ENCODE data around the gene POMZP3. TPM values are rescaled to one million over a fixed set of nuclear protein-coding genes. Genes with fewer than 3 reads are reported as not detected.
"Not testable (repeated sequence)": the region's sequence is repeated elsewhere in the genome, so short reads cannot be mapped to it uniquely, and the experiment has no call there.

The POMZP3 gene
- total and polyA plus RNA-seq, 3 donors from 2014 or later = 22.3 to 35.0 (median 30.9) TPM

GRCh38 chr7:76591033-76591432 is 36.0 kb downstream of the POMZP3 start:
- intact Hi-C loops (cut with DNase I; ENCODE audit: low total_unique reads) = not testable (repeated sequence)

GRCh38 chr7:76588586-76588985 is 38.5 kb downstream of the POMZP3 start:
- 63% methylated on average over 1 of the region's 1 CpG; no CpG with 5 or more reads in 1 of the 2 donors for WGBS, 2 donors
- H3K27me3 ChIP-seq; intact Hi-C loops (cut with DNase I; ENCODE audit: low total_unique reads); H3K27ac ChIP-seq; H3K4me1 ChIP-seq; DNase-seq; H3K9me3 ChIP-seq; H3K36me3 ChIP-seq (ENCODE audit: low read depth, missing control alignments); H3K4me3 ChIP-seq: not testable (repeated sequence)

More at GRCh38 chr7:76591033-76591432, 36.0 kb downstream of the POMZP3 start:
- not testable (repeated sequence) for H3K27ac ChIP-seq; H3K4me1 ChIP-seq; H3K9me3 ChIP-seq; H3K36me3 ChIP-seq (ENCODE audit: low read depth, missing control alignments); DNase-seq; H3K4me3 ChIP-seq; H3K27me3 ChIP-seq
- WGBS, 2 donors = 96% methylated on average over 3 of the region's 3 CpGs; no CpG with 5 or more reads in 1 of the 2 donors

GRCh38 chr7:76586585-76587315 is 40.3 kb downstream of the POMZP3 start:
- H3K4me1 ChIP-seq = peaks cover 17% of the 10 kb centered on the region
- DNase-seq; intact Hi-C loops (cut with DNase I; ENCODE audit: low total_unique reads); H3K9me3 ChIP-seq; H3K36me3 ChIP-seq (ENCODE audit: low read depth, missing control alignments); H3K27me3 ChIP-seq; H3K4me3 ChIP-seq; H3K27ac ChIP-seq: not testable (repeated sequence)
- WGBS, 2 donors = 77 to 95% methylated on average over 2 of the region's 2 CpGs

GRCh38 chr7:76583636-76584281 is 43.3 kb downstream of the POMZP3 start:
- 21 to 31% methylated on average over 4 to 5 of the region's 5 CpGs for WGBS, 2 donors
- H3K4me3 ChIP-seq; H3K9me3 ChIP-seq; H3K36me3 ChIP-seq (ENCODE audit: low read depth, missing control alignments); H3K27me3 ChIP-seq; intact Hi-C loops (cut with DNase I; ENCODE audit: low total_unique reads): not testable (repeated sequence)
- H3K27ac ChIP-seq = peak overlapping the region; percentile 9 to 44
- peak; percentile 26 for DNase-seq
- peaks cover 17% of the 10 kb centered on the region for H3K4me1 ChIP-seq

GRCh38 chr7:76582848-76583631 is 44.0 kb downstream of the POMZP3 start:
- H3K36me3 ChIP-seq (ENCODE audit: low read depth, missing control alignments); H3K4me3 ChIP-seq; H3K27me3 ChIP-seq; H3K9me3 ChIP-seq; intact Hi-C loops (cut with DNase I; ENCODE audit: low total_unique reads): not testable (repeated sequence)
- peak; percentile 85 for DNase-seq
- 16 to 22% methylated on average over 2 of the region's 2 CpGs for WGBS, 2 donors
- Histone ChIP-seq H3K27ac (peak overlapping the region in 1 of 2 donors; percentile 45), H3K4me1 (peaks cover 17% of the 10 kb centered on the region)

GRCh38 chr7:76575919-76576655 is 51.0 kb downstream of the POMZP3 start:
- H3K9me3 ChIP-seq; H3K27ac ChIP-seq; H3K27me3 ChIP-seq; intact Hi-C loops (cut with DNase I; ENCODE audit: low total_unique reads); H3K4me3 ChIP-seq; H3K36me3 ChIP-seq (ENCODE audit: low read depth, missing control alignments); H3K4me1 ChIP-seq: not testable (repeated sequence)
- DNase-seq = peak; percentile 75
- WGBS, 2 donors = 23 to 37% methylated on average over 3 of the region's 3 CpGs

- WGBS, 2 donors = 82 to 89% methylated on average over 1 of the region's 2 CpGs
- H3K9me3 ChIP-seq; H3K27ac ChIP-seq; DNase-seq; H3K27me3 ChIP-seq; H3K4me1 ChIP-seq; H3K36me3 ChIP-seq (ENCODE audit: low read depth, missing control alignments); intact Hi-C loops (cut with DNase I; ENCODE audit: low total_unique reads); H3K4me3 ChIP-seq: not testable (repeated sequence)
These were observed 51.6 kb downstream of the POMZP3 start for GRCh38 chr7:76575431-76575830.

- DNase-seq; H3K36me3 ChIP-seq (ENCODE audit: low read depth, missing control alignments); H3K27ac ChIP-seq; H3K4me1 ChIP-seq; H3K4me3 ChIP-seq; intact Hi-C loops (cut with DNase I; ENCODE audit: low total_unique reads); H3K9me3 ChIP-seq; H3K27me3 ChIP-seq: not testable (repeated sequence)
- WGBS, 2 donors = 83 to 85% methylated on average over 3 of the region's 3 CpGs
These were observed 54.8 kb downstream of the POMZP3 start for GRCh38 chr7:76572296-76572695.

GRCh38 chr7:76570324-76570775 is 56.7 kb downstream of the POMZP3 start:
- 87 to 90% methylated on average over 4 of the region's 4 CpGs for WGBS, 2 donors
- H3K9me3 ChIP-seq; H3K4me1 ChIP-seq; H3K36me3 ChIP-seq (ENCODE audit: low read depth, missing control alignments); H3K27me3 ChIP-seq; H3K4me3 ChIP-seq; DNase-seq; H3K27ac ChIP-seq; intact Hi-C loops (cut with DNase I; ENCODE audit: low total_unique reads): not testable (repeated sequence)

- H3K36me3 ChIP-seq (ENCODE audit: low read depth, missing control alignments); H3K9me3 ChIP-seq; H3K27ac ChIP-seq; intact Hi-C loops (cut with DNase I; ENCODE audit: low total_unique reads); DNase-seq; H3K27me3 ChIP-seq; H3K4me1 ChIP-seq; H3K4me3 ChIP-seq: not testable (repeated sequence)
These were observed 58.3 kb downstream of the POMZP3 start for GRCh38 chr7:76568742-76569141.

GRCh38 chr7:76567753-76568152 is 59.3 kb downstream of the POMZP3 start:
- H3K4me1 ChIP-seq; H3K4me3 ChIP-seq; intact Hi-C loops (cut with DNase I; ENCODE audit: low total_unique reads); DNase-seq; H3K36me3 ChIP-seq (ENCODE audit: low read depth, missing control alignments); H3K27me3 ChIP-seq; H3K9me3 ChIP-seq; H3K27ac ChIP-seq: not testable (repeated sequence)

Measured in testis (tissue), 3 donors.